ENCODE results near the gene SLX4IP. TPM values are rescaled to one million over a fixed set of nuclear protein-coding genes. Genes with fewer than 3 reads are reported as not detected.

The SLX4IP gene
- total RNA-seq, 1 donor from 2014 or later = 2.6 TPM

- DNase-seq (ENCODE audit: low read depth in 2 of 2) = peak in 1 of 2 donors; percentile 21
Observed at GRCh38 chr20:10495173-10495572, 60.1 kb downstream of the SLX4IP start.

GRCh38 chr20:10496465-10496864 is 61.4 kb downstream of the SLX4IP start:
- no peak for DNase-seq (ENCODE audit: low read depth in 2 of 2)

GRCh38 chr20:10497283-10497682 is 62.2 kb downstream of the SLX4IP start:
- no peak for DNase-seq (ENCODE audit: low read depth in 2 of 2)

DNA sequence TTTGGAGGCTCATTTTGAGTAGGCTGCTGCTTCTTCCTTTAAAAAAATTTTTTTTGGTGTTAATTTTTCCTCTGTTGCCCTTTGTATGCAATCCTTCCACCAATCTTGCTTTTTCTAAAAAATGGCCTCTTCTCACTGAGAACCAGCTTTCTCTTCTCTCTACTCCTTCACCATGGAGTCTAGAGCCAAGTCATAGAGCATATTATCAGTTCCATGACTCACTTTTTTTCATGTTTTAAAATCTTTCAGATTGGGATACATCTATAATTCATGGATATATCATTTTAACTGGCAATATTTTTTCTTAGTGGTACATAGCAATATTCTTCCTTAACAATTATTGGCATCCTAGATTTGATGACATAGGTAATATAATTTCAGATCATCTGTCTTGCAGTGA is 62.7 kb downstream of the SLX4IP start:
- no peak for DNase-seq (ENCODE audit: low read depth in 2 of 2)

DNA sequence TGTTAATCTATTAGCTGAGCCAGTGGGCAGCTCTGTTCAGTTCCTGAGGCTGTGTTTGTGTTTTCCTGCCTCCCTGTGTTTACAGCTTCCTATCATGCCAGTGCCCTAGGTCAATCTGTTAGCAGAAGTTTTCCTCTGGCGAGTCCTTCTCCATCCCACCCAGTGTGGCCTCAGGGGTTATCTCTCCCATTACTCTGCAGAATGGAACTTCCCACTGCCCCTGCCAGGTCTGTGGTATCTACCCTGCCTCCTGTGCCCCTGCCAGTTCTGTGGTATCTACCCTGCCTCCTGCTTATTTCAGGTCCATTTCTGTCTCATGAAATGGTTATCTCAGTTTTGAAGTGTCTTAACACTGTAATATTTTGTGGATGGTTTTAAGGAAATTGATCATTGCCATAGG is 63.1 kb downstream of the SLX4IP start:
- DNase-seq (ENCODE audit: low read depth in 2 of 2) = peak in 1 of 2 donors; percentile 46

DNA sequence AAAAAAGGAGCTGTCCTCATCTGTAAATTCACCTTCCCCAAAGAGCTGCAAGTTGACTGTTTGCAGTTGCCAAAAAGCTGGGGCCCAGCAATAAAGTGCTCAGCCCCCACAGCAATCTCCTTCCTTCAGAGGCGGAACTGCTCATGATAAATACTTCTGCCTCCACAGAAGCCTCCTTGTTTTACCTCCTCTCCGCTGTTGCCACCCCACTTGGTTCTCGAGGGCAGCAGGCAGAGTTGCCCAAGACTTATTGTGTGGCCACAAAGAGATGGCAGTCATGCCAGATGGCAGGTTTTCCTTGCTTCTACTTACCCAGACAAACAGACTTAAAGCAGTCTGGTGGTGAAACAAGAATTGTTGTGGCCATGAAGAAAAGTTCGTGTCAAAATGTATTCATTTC is 66.3 kb downstream of the SLX4IP start:
- no peak for DNase-seq (ENCODE audit: low read depth in 2 of 2)

- no peak for DNase-seq (ENCODE audit: low read depth in 2 of 2)
Observed at GRCh38 chr20:10502098-10502526, 67.0 kb downstream of the SLX4IP start.

GRCh38 chr20:10504608-10504993 is 69.5 kb downstream of the SLX4IP start:
- DNase-seq (ENCODE audit: low read depth in 2 of 2) = no peak

GRCh38 chr20:10504994-10505730 is 70.1 kb downstream of the SLX4IP start:
- no peak for DNase-seq (ENCODE audit: low read depth in 2 of 2)

DNA sequence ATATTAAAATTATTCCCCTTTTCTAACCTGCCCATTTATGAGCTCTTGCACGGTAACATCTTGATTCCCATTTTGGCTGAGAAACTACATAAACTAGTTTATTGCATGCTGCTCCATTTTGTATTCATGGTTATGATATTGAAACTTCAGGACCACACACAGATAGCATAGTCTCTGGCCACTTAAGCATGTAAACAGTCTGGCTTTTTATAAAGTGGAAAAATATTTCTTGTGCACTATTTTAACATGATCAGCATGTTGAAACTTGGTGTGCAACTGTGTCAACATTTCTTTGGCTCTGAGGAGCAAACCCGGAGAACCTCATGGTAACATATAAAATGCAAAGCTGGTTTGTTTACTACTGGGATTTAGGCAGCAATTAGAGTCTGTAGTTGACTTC is 70.7 kb downstream of the SLX4IP start:
- DNase-seq (ENCODE audit: low read depth in 2 of 2) = no peak

DNA sequence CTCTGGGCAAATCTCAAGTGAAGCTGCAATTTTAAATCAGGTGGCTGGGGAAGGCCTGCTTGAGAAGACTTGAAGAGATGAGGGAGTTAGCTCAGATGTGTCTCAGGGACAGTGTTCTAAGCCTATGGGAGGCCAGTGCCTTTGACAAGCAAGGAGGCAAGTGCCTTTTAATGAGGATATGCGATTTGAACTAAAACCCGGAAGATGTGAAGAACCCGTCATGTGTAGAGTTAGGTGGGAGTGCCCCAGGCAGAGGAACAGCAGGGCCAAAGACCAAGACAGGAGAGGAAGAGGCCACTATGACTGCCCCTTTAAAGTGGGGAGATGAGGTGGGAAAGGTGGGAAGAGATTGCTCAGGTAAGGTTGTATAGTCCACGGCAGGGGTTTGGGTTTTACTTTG is 71.9 kb downstream of the SLX4IP start:
- no peak for DNase-seq (ENCODE audit: low read depth in 2 of 2)

DNA sequence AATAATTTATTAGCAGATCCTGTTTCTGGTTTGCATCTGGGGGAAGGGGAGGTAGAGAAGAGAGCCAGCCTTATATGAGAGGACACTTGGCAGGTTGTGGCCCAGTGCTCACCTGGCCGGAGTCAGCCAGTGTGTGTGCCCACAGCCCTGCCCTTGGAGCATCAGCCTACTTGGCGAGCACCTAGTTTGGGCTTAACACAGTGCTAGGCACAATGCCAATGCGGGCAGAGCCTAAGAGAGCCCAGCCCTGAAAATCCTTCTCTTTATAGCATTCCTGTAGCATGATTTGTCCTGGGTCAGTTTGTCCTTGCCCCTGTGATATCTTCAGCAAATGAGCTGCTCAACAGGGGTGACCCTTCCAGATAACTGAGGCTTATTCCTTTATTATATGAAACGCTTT is 73.0 kb downstream of the SLX4IP start:
- DNase-seq (ENCODE audit: low read depth in 2 of 2) = no peak

GRCh38 chr20:10508468-10509251 is 73.6 kb downstream of the SLX4IP start:
- no peak for DNase-seq (ENCODE audit: low read depth in 2 of 2)

GRCh38 chr20:10509376-10509775 is 74.3 kb downstream of the SLX4IP start:
- DNase-seq (ENCODE audit: low read depth in 2 of 2) = no peak

- no peak for DNase-seq (ENCODE audit: low read depth in 2 of 2)
Observed at GRCh38 chr20:10510216-10510615, 75.1 kb downstream of the SLX4IP start.

DNA sequence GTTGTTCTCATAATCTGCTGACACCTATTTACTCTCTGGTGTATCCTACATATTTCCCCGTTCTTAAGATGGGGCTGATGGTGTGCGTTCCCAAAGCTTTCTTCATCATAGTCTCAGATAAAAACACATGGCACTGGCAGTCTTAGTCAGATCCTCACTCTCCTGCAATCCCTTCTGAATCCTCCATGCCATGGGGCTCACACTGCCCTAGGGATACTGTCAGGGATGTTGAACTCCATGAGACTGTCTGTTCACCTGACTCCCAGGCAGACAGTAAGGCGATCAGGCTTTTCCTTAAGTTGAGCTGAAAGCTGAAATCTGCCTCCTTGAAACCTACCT is 76.0 kb downstream of the SLX4IP start:
- no peak for DNase-seq (ENCODE audit: low read depth in 2 of 2)

GRCh38 chr20:10511509-10512251 is 76.6 kb downstream of the SLX4IP start:
- peak; percentile 83 to 97 for DNase-seq (ENCODE audit: low read depth in 2 of 2)

GRCh38 chr20:10513061-10513460 is 78.0 kb downstream of the SLX4IP start:
- DNase-seq (ENCODE audit: low read depth in 2 of 2) = peak in 1 of 2 donors; percentile 65

- DNase-seq (ENCODE audit: low read depth in 2 of 2) = peak in 1 of 2 donors; percentile 64
Observed at GRCh38 chr20:10513931-10514575, 78.9 kb downstream of the SLX4IP start.

DNA sequence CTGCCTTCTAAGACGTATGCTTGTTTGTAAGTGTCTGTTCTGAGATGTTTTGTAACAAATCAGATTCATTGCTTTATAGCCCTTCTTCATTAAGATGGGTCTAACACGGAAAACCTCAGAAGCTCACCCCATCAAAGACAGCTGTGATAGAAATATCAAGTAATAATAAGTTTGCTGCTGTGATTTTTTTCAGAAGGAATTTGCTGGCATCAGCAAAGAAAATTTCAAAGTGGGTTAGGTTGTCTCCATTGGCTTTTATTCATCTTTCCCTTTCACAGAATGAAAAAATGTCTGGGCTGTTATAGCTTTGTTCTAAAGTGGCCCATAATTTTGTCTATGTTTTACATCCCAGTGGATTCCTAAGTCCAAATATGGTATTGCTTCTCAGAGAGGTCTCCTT is 81.4 kb downstream of the SLX4IP start:
- DNase-seq (ENCODE audit: low read depth in 2 of 2) = no peak

- DNase-seq (ENCODE audit: low read depth in 2 of 2) = peak in 1 of 2 donors; percentile 54
Observed at GRCh38 chr20:10519361-10520046, 84.4 kb downstream of the SLX4IP start.
